ENCODE measurements around the gene ITIH1.

The ITIH1 gene

DNA sequence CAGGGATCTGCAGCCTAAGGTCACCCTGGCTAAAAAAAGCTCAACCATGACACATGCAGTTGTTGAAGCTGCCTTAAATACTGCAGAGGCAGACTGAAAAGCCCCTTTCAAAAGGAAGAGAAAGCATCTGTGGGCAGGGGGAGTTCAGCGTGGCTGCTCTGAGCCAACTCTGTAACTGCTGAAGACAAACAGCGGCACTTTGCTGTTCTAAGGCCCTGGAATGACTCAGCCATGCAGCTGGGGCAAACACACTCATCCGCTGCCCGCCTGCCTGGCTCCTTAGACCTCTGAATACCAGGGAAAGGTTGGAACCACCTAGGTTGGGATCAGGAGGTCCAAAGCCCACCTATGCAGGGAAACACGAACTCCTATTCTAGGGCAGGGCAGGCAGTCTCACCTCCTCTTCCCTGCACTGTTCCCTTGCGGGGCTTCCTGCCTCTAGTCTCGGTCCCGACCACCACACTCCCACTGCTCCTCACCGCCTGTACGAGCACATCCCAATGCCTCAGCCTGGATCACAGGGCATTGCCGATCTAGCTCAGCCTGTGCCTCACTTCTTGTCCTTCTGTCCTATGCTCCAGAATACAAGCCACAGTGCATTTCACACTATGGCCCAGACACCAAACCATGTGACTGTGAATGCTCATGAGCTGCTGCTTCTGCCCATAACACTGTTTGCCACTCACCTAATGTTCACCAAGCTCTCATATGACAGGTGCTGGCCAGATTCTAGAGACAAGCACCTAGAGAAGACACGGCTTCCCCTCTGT lies 64.0 kb downstream of the ITIH1 start:
- DNase-seq: no peak
